Amygdala (tissue), 56 donors: Measurements from ENCODE around the gene GRID1.

Experiments
- DNase-seq, 56 donors: peaks; one replicate each; lab custom pipeline; 2025; lab: John Stamatoyannopoulos, UW

Gene GRID1

GRCh38 chr10:86222687-86223086 is 143.9 kb downstream of the GRID1 start:
- no peak for DNase-seq

- no peak for DNase-seq
Observed at GRCh38 chr10:86222336-86222650, 144.3 kb downstream of the GRID1 start.

GRCh38 chr10:86221442-86222335 is 144.9 kb downstream of the GRID1 start:
- no peak for DNase-seq

- DNase-seq, result no peak
Observed at GRCh38 chr10:86220626-86221025, 146.0 kb downstream of the GRID1 start.

GRCh38 chr10:86219271-86219670 is 147.3 kb downstream of the GRID1 start:
- no peak for DNase-seq

GRCh38 chr10:86218842-86219241 is 147.8 kb downstream of the GRID1 start:
- DNase-seq, result no peak

GRCh38 chr10:86218160-86218559 is 148.4 kb downstream of the GRID1 start:
- DNase-seq, result no peak

- peak in 19 of 56 donors; percentile 10 to 60 (median 22) for DNase-seq
Observed at GRCh38 chr10:86217371-86218080, 149.1 kb downstream of the GRID1 start.

- DNase-seq, result no peak
Observed at GRCh38 chr10:86216886-86217285, 149.7 kb downstream of the GRID1 start.

- DNase-seq, result no peak
Observed at GRCh38 chr10:86215712-86216111, 150.9 kb downstream of the GRID1 start.

GRCh38 chr10:86215046-86215445 is 151.5 kb downstream of the GRID1 start:
- DNase-seq, result no peak

GRCh38 chr10:86213148-86213547 is 153.4 kb downstream of the GRID1 start:
- no peak for DNase-seq

- DNase-seq, result no peak
Observed at GRCh38 chr10:86212391-86212700, 154.2 kb downstream of the GRID1 start.

- no peak for DNase-seq
Observed at GRCh38 chr10:86211691-86212390, 154.8 kb downstream of the GRID1 start.

GRCh38 chr10:86210416-86210815 is 156.2 kb downstream of the GRID1 start:
- DNase-seq, result no peak

GRCh38 chr10:86209726-86210125 is 156.9 kb downstream of the GRID1 start:
- DNase-seq, result no peak

GRCh38 chr10:86207226-86207625 is 159.4 kb downstream of the GRID1 start:
- peak in 2 of 56 donors; percentile 13 to 22 for DNase-seq

GRCh38 chr10:86206240-86206579 is 160.4 kb downstream of the GRID1 start:
- DNase-seq, result no peak

GRCh38 chr10:86205306-86206239 is 161.0 kb downstream of the GRID1 start:
- peak in 2 of 56 donors; percentile 14 to 22 for DNase-seq
